Fibroblast of skin of abdomen (primary cell): ENCODE data around the gene FAM161A.
"Not testable (repeated sequence)": the region's sequence is repeated elsewhere in the genome, so short reads cannot be mapped to it uniquely, and the experiment has no call there.

ENCODE experiments used
- DNase-seq: peaks from one replicate; pipeline ENCODE4 v3.0.0-alpha.2; 2013

The FAM161A gene

GRCh38 chr2:61834893-61835292, 19.0 kb downstream of the FAM161A start:
- no peak for DNase-seq

GRCh38 chr2:61833971-61834370, 19.9 kb downstream of the FAM161A start:
- no peak for DNase-seq

GRCh38 chr2:61832183-61832841, 21.5 kb downstream of the FAM161A start:
- DNase-seq: no peak

DNA sequence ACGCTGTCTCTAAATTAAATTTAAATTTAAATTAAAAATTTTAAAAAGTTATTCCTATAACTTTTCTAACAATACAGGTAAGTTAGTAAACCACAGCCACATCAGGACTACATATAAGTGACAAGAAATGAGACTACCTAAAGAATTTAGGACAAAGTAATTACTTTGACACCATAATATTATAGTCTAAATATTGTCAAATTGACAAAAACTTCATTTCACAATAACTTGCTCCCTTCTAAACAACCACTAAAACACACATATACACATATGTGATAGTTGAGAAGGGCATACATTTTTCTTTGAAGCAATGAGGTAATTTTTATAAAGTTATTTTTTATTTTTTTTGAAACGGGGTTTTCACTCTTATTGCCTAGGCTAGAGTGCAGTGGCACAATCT, 31.6 kb downstream of the FAM161A start:
- no peak for DNase-seq

DNA sequence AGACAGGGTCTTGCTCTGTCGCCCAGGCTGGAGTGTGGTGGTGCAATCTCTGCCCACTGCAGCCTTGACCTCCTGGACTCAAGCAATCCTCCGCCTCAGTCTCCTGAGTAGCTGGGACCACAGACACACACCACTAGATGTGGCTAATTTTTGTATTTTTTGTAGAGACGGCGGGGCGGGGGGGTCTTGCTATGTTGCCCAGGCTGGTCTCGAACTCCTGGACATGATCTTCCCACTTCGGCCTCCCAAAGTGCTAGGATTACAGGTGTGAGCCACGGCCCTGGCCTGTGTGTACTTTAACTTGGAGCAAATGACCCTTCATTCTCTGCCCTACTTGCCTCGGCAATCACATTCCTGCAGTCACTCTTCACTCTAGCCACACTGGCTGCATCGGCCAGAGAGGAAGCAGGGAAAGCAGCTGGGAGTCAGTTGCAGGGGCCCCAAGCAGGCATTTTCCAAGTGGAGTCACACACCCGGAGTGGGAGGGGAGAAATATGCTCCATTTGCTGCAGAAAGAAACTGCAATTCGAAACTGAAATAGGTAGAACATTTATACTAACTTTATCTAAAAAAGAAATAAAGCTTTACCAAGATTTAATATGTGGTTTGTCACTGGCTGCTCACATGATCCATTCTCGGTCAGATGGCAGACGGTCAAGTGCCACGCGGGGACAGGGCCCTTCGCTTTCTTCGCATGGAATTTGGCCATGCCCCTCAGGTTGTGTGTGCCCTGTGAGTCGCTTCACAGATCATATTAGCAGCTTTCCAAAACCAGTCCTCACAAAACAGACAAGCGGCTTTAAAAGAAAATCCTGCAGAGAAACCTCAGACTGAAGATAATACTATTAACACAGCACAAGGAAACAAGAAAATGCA, 37.1 kb downstream of the FAM161A start:
- peak; percentile 3 for DNase-seq

GRCh38 chr2:61814539-61815160, 39.2 kb downstream of the FAM161A start:
- DNase-seq: no peak

GRCh38 chr2:61813314-61813713, 40.5 kb downstream of the FAM161A start:
- DNase-seq: not testable (repeated sequence)

- DNase-seq: no peak
Measured at GRCh38 chr2:61811821-61812220, 42.0 kb downstream of the FAM161A start.

- not testable (repeated sequence) for DNase-seq
Measured at GRCh38 chr2:61810203-61810602, 43.7 kb downstream of the FAM161A start.

- DNase-seq: not testable (repeated sequence)
Measured at GRCh38 chr2:61808693-61809092, 45.2 kb downstream of the FAM161A start.

DNA sequence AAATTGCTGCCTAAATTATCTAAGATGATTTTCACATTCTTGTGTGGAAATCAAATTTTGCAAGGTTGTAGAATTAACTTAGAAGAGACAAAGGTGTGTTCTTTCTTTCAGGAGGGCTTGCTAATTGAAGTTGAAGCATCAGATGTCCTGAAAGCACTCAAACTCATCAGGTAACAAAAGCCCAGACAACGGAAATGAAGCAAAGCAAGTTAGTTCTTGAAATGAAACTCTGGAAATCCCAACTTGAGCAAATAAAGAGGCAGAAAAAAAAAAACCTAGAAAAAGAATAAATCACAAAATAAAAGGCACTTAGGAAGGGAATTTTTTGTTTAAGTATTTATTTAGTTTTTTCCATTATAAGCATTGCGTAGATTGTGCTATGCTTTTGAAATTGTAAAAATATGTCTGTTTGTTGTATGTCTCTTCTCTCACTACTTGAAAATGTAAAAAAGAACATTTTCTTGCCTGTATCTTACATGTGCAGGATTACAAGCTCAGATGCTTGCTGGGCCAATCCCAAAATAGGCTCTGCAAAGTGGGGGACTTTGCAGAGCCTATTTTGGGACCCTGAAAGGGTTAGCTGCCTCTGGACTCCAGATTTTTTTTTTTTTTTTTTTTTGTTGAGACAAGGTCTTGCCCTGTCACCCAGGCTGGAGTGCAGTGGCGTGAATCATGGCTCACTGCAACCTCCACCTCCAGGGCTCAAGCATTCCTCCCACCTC, 46.7 kb downstream of the FAM161A start:
- no peak for DNase-seq

DNA sequence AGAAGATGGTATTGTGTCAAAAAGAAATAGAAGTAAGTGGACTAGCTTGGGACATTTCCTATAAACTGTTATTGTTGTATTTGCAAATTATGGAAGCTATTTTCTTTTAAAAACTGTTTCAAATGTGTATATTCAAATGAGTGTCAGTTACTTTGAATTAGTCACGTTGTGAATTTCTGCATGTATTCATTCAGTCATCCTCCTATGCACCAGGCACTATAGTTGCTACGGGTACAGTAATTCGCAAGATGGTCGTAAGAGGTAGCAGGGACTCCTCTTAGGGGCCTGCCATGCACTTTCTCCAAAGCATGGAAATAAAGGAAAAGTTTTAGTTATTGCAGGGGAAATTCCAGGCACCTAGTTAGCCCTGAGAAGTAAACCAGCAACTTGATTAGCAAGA, 51.3 kb downstream of the FAM161A start:
- DNase-seq: no peak

- no peak for DNase-seq
Measured at GRCh38 chr2:61799099-61799498, 54.8 kb downstream of the FAM161A start.

DNA sequence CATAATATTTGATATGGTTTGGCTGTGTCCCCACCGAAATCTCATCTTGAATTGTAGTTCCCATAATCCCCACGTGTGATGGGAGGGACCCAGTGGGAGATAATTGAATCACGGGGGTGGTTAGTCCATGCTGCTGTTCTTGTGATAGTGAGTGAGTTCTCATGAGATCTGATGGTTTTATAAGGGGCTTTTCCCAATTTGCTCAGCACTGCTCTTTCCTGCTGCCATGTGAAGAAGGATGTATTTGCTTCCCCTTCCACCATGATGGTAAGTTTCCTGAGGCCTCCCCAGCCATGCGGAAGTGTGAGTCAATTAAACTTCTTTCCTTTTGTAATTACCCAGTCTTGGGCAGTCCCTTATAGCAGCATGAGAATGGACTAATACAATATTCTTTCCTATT, 56.4 kb downstream of the FAM161A start:
- not testable (repeated sequence) for DNase-seq

DNA sequence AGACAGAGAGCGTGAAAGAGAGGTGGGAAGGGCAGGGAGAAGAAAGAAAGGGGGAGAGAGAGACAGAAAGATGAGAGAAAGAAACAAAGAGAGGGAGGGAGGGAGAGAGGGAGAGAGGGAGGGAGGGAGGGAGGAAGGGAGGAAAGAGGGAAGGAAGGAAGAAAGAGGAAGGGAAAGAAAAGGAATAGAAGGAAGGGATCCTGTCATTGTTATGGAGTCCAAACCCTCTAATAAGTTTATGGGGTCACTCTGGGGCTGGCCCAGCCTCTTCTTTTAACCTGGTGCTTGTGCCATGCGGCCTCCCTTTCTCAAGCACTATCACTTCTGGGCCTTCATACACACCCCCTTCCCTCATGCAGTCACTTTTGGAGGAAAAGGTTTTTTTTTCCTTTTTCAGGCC, 58.5 kb downstream of the FAM161A start:
- no peak for DNase-seq

DNA sequence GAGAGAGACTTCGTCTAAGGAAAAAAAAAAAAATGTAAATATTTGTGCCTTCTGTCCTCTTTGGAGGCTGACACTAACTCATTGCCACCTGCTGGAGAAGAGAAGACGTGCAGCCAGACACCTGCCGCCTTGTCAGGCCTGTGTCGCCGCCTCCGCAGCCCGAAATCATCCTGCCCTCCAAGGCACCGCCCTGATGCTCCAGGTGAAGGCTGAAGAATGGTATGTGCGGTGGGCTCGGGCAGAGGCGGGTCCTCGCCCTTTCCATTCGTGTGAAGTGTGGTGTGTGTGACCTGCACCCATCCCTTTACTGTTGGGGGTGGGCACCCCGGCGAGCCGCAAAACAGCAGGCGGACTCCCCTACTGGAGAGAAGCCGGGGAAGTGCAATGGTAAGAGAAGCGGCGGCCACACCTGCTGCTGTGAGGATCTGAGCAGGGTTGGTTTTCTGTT, 60.4 kb downstream of the FAM161A start:
- peak; percentile 29 for DNase-seq

GRCh38 chr2:61792355-61792890, 61.4 kb downstream of the FAM161A start:
- DNase-seq: no peak

GRCh38 chr2:61789807-61790602, 63.9 kb downstream of the FAM161A start:
- DNase-seq: no peak

GRCh38 chr2:61787941-61788563, 65.8 kb downstream of the FAM161A start:
- DNase-seq: no peak

DNA sequence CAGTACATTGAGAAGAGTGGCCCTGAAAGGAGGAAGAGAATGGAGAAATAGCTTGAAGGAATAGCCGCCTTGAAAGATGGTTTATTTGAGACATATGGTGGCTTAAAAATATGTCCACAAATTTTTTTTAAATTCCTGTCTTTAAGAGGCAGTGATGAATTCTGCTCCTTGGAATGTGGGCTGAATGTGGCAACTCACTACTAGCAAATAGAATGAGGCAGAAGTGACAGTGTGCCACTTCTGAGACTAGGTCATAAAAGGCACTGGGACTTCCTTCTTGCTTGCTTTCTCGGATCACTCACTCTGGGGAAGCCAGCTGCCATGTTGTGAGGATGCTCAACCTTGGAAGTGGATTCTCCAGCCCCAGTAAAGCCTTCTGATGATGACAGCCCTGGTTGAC, 67.0 kb downstream of the FAM161A start:
- DNase-seq: no peak

DNA sequence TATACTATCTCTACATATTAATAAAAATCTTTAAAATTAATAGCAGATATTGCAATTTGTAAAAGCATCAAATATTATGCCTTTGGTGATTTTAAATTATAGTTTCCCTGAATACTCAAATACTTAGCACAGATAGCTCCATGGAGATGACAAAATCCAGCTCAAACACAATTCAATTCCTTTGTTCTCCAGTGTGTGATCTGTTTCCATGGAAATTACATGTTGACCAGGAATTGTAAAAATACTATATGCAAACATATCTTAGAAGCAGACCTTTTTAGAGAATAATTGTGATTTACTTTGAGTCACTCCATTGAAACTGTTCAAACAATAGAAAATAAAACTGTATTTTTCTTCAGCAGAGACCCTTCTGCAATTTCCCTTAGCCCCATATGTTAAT, 68.3 kb downstream of the FAM161A start:
- DNase-seq: no peak
